Osteoblast (primary cell): ENCODE data around the gene NDN. TPM values are rescaled to one million over a fixed set of nuclear protein-coding genes. Genes with fewer than 3 reads are reported as not detected.
A peak's percentile ranks its signal among the peaks of the same experiment; 100 is the strongest.
"Not testable (repeated sequence)": the region's sequence is repeated elsewhere in the genome, so short reads cannot be mapped to it uniquely, and the experiment has no call there.

Experiments
- DNase-seq: peaks from one replicate; pipeline ENCODE4 v3.0.0; 2011; ENCODE audit warnings: low spot score, mixed read lengths; ENCODE audit not compliant: insufficient read length; ENCODE audit errors: missing footprints
- H2AFZ ChIP-seq: 2 replicates; pipeline ENCODE4 v1.6.0; 2011; ENCODE audit warnings: mild to moderate bottlenecking, low read length
- H3K27ac ChIP-seq: 2 replicates; pipeline ENCODE4 v1.5.1; 2011; ENCODE audit warnings: mild to moderate bottlenecking, low read depth, low read length, moderate library complexity
- H3K27me3 ChIP-seq: 2 replicates; pipeline ENCODE4 v1.6.0; 2012; ENCODE audit warnings: mild to moderate bottlenecking, control low read depth, inconsistent platforms, low read length, moderate library complexity; ENCODE audit not compliant: insufficient read depth
- H3K36me3 ChIP-seq: 2 replicates; pipeline ENCODE4 v1.5.1; 2011; ENCODE audit warnings: mild to moderate bottlenecking, low read length, control low read depth, moderate library complexity; ENCODE audit not compliant: insufficient read depth
- H3K4me1 ChIP-seq: 2 replicates; pipeline ENCODE4 v1.5.1; 2011; ENCODE audit warnings: mild to moderate bottlenecking, low read length, control low read depth, moderate library complexity; ENCODE audit not compliant: insufficient read depth
- H3K4me2 ChIP-seq: 2 replicates; pipeline ENCODE4 v1.6.0; 2011; ENCODE audit warnings: mild to moderate bottlenecking, low read length; ENCODE audit not compliant: insufficient read depth
- H3K4me3 ChIP-seq: fragments of 200-600 bp; sonication (generic); 3 replicates; pipeline ENCODE4 v1.5.1; 2012; ENCODE audit warnings: mild to moderate bottlenecking, low read length, inconsistent platforms; ENCODE audit not compliant: insufficient read depth
- H3K79me2 ChIP-seq: 2 replicates; pipeline ENCODE4 v1.6.0; 2012; ENCODE audit warnings: mild to moderate bottlenecking, low read length, control low read depth, inconsistent platforms; ENCODE audit not compliant: insufficient read depth
- H3K9me3 ChIP-seq: 2 replicates; pipeline ENCODE4 v1.5.1; 2011; ENCODE audit warnings: low read depth, low read length, control low read depth
- H4K20me1 ChIP-seq: 2 replicates; pipeline ENCODE4 v1.6.0; 2012; ENCODE audit warnings: mild to moderate bottlenecking, low read length, control low read depth; ENCODE audit not compliant: insufficient read depth
- total RNA-seq: library from RNA; depleted of rRNA; stranded (reverse); fragments of >200 nt; gene quantifications from 2 replicates; pipeline ENCODE4 v1.2.3, GENCODE V29; 2012
- TF ChIP-seq, protein P1 (sequence below): IDR thresholded peaks from 2 replicates; pipeline ENCODE4 v1.5.1; 2011; ENCODE audit warnings: mild to moderate bottlenecking, low read depth, low read length, moderate library complexity; ENCODE audit errors: extremely low read depth

Gene NDN, protein sequence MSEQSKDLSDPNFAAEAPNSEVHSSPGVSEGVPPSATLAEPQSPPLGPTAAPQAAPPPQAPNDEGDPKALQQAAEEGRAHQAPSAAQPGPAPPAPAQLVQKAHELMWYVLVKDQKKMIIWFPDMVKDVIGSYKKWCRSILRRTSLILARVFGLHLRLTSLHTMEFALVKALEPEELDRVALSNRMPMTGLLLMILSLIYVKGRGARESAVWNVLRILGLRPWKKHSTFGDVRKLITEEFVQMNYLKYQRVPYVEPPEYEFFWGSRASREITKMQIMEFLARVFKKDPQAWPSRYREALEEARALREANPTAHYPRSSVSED
- total RNA-seq = 34.7 and 51.9 TPM in 2 replicates

GRCh38 chr15:23687143-23687470 lies at the start of gene NDN:
NDN (minus strand) TSS chr15:23687305; CDS start chr15:23687217, 88 bp downstream.
- Histone ChIP-seq H3K9me3 (no peaks in the 10 kb centered on the region), H4K20me1 (no peaks in the 10 kb centered on the region), H3K36me3 (no peaks in the 10 kb centered on the region), H3K79me2 (no peaks in the 10 kb centered on the region), H3K27ac (no peak within 1 kb of the TSS), H3K4me2 (no peak within 1 kb of the TSS), H3K4me1 (no peaks in the 10 kb centered on the region), H3K27me3 (no peaks in the 10 kb centered on the region), H3K4me3 (peak within 1 kb of the TSS; percentile 48), H2AFZ (no peak within 1 kb of the TSS)
- DNase-seq = peak; percentile 68
- TF ChIP-seq, protein P1, sequence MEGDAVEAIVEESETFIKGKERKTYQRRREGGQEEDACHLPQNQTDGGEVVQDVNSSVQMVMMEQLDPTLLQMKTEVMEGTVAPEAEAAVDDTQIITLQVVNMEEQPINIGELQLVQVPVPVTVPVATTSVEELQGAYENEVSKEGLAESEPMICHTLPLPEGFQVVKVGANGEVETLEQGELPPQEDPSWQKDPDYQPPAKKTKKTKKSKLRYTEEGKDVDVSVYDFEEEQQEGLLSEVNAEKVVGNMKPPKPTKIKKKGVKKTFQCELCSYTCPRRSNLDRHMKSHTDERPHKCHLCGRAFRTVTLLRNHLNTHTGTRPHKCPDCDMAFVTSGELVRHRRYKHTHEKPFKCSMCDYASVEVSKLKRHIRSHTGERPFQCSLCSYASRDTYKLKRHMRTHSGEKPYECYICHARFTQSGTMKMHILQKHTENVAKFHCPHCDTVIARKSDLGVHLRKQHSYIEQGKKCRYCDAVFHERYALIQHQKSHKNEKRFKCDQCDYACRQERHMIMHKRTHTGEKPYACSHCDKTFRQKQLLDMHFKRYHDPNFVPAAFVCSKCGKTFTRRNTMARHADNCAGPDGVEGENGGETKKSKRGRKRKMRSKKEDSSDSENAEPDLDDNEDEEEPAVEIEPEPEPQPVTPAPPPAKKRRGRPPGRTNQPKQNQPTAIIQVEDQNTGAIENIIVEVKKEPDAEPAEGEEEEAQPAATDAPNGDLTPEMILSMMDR = no peak

DNA sequence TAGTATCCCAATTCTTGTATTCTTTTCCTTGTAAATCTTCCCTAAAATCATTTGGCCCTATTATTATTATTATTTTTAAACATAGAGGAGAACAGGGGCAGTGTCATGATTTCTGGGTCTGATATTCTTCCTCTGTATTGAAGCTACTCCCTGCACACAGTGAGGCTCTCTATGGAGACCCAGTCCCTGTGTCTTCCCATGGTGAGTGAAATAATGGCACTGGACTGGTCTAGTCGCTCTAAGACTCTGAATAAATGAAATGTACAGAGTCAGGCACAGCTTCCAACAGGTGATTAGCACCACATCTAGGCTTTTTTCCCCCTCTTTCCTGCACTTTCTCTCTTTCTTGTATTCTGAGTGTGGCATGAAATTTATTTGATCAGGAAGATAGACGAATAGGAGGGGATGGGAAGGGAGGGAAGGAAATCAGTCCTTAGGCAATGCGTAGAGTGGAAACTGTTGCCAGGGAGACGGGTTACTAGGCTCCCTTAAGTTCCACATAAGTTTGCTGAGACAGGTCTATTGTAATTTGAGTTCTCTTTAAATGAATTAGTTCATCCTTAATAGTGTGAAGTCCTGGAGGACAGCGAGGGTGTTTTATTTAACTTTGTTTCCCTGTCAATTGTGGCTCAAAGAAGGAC lies 49.0 kb upstream of the NDN start:
- DNase-seq = no peak
- Histone ChIP-seq H3K4me2 (no peak overlapping the region), H4K20me1 (no peaks in the 10 kb centered on the region), H3K4me3 (no peak overlapping the region), H3K27ac (no peak overlapping the region), H3K79me2 (no peaks in the 10 kb centered on the region), H3K27me3 (no peaks in the 10 kb centered on the region), H2AFZ (no peak overlapping the region), H3K36me3 (no peaks in the 10 kb centered on the region), H3K4me1 (no peaks in the 10 kb centered on the region), H3K9me3 (no peaks in the 10 kb centered on the region)
- TF ChIP-seq, protein P1 = no peak

DNA sequence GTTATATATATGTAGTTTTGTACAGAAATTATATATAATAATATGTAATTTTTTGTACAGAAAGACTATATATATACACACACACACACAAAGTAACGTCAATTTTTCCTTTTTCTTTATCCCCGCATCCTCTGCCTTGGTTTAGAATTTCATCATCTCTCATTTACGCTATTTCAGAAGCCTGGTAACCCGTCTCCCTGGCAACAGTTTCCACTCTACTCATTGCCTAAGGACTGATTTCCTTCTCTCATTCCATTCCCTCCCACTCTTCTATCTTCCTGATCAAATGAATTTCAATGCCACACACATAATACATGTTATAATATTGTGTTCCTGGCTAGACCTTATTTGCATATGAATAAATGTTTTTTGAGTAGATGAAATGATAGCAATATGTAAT lies 47.8 kb upstream of the NDN start:
- Histone ChIP-seq H2AFZ (no peak overlapping the region), H3K4me3 (no peak overlapping the region), H3K27me3 (no peaks in the 10 kb centered on the region), H4K20me1 (no peaks in the 10 kb centered on the region), H3K27ac (no peak overlapping the region), H3K4me1 (no peaks in the 10 kb centered on the region), H3K79me2 (no peaks in the 10 kb centered on the region), H3K36me3 (no peaks in the 10 kb centered on the region), H3K4me2 (no peak overlapping the region), H3K9me3 (peaks cover 3% of the 10 kb centered on the region)
- DNase-seq = no peak
- TF ChIP-seq, protein P1 = no peak

DNA sequence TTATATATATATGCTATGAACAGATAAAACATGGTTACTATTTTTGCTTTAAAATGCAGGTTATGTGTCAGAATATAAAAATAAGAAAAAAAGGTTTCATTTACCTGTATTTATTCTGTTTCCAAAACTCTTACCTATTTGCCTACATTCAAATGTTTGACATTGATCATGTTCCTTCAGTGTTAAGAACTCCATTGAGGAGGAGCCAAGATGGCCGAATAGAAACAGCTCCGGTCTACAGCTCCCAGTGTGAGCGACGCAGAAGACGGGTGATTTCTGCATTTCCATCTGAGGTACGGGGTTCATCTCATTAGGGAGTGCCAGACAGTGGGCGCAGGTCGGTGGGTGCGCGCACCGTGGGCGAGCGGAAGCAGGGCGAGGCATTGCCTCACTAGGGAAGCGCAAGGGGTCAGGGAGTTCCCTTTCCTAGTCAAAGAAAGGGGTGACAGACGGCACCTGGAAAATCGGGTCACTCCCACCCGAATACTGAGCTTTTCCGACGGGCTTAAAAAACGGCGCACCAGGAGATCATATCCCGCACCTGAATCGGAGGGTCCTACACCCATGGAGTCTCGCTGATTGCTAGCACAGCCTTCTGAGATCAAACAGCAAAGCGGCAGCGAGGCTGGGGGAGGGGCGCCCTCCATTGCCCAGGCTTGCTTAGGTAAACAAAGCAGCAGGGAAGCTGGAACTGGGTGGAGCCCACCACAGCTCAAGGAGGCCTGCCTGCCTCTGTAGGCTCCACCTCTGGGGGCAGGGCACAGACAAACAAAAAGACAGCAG lies 27.0 kb upstream of the NDN start:
- not testable (repeated sequence) for H3K9me3 ChIP-seq, H3K27me3 ChIP-seq, H3K4me1 ChIP-seq

More for the DNA sequence above, 27.0 kb upstream of the NDN start:
- not testable (repeated sequence) for H3K79me2 ChIP-seq, H3K4me2 ChIP-seq, H3K4me3 ChIP-seq, H3K27ac ChIP-seq, H2AFZ ChIP-seq, H4K20me1 ChIP-seq, DNase-seq, H3K36me3 ChIP-seq
